GM19351 (cell line): ENCODE results near the gene KIAA0586.
A peak's percentile ranks its signal among the peaks of the same experiment; 100 is the strongest.
"Not testable (repeated sequence)": the region's sequence is repeated elsewhere in the genome, so short reads cannot be mapped to it uniquely, and the experiment has no call there.

Experiments used
- ATAC-seq: cut with Tn5 transposase; IDR thresholded peaks from one replicate; pipeline ENCODE4 v1.9.1; 2021; ENCODE audit warnings: mild to moderate bottlenecking, moderate library complexity; ENCODE audit not compliant: unreplicated experiment

Gene KIAA0586

GRCh38 chr14:58427281-58428117, at the start of gene KIAA0586, which contains the start of gene TIMM9:
Gene KIAA0586, plus strand, starts transcription at chr14:58427719. Its CDS starts 546 bp downstream, at chr14:58428265.
Gene TIMM9, minus strand, starts transcription at chr14:58427531. Its CDS starts 15,586 bp downstream, at chr14:58411945.
- peak; percentile 92 for ATAC-seq

GRCh38 chr14:58390830-58391229, 36.7 kb upstream of the KIAA0586 start:
- ATAC-seq, result no peak

GRCh38 chr14:58395562-58395811, 32.0 kb upstream of the KIAA0586 start:
- ATAC-seq, result no peak

- peak; percentile 94 for ATAC-seq
Measured at GRCh38 chr14:58395812-58396788, 31.4 kb upstream of the KIAA0586 start, which contains the start of gene TOMM20L. Gene TOMM20L, plus strand, starts transcription at chr14:58395930. Its CDS starts 28 bp downstream, at chr14:58395958.

GRCh38 chr14:58397156-58397555, 30.4 kb upstream of the KIAA0586 start:
- ATAC-seq, result no peak

- ATAC-seq, result no peak
Measured at GRCh38 chr14:58398495-58398894, 29.0 kb upstream of the KIAA0586 start.

GRCh38 chr14:58398895-58399294, 28.6 kb upstream of the KIAA0586 start:
- ATAC-seq, result no peak

GRCh38 chr14:58401587-58401986, 25.9 kb upstream of the KIAA0586 start:
- ATAC-seq, result no peak

- ATAC-seq, result no peak
Measured at GRCh38 chr14:58408681-58409215, 18.8 kb upstream of the KIAA0586 start.

- ATAC-seq, result no peak
Measured at GRCh38 chr14:58414845-58415244, 12.7 kb upstream of the KIAA0586 start.

- no peak for ATAC-seq
Measured at GRCh38 chr14:58415636-58416547, 11.6 kb upstream of the KIAA0586 start.

- not testable (repeated sequence) for ATAC-seq
Measured at GRCh38 chr14:58416934-58417333, 10.6 kb upstream of the KIAA0586 start.

- no peak for ATAC-seq
Measured at GRCh38 chr14:58426670-58427280, 744 bp upstream of the KIAA0586 start.

- no peak for ATAC-seq
Measured at GRCh38 chr14:58428118-58428683, 682 bp downstream of the KIAA0586 start.

GRCh38 chr14:58430156-58430555, 2.6 kb downstream of the KIAA0586 start:
- ATAC-seq, result no peak

GRCh38 chr14:58439476-58439875, 12.0 kb downstream of the KIAA0586 start:
- ATAC-seq, result no peak

- no peak for ATAC-seq
Measured at GRCh38 chr14:58444627-58445026, 17.1 kb downstream of the KIAA0586 start.

GRCh38 chr14:58455593-58456265, 28.2 kb downstream of the KIAA0586 start:
- ATAC-seq, result no peak

GRCh38 chr14:58460772-58461171, 33.3 kb downstream of the KIAA0586 start:
- ATAC-seq, result no peak
